ENCODE results near the gene ARHGAP23. TPM values are rescaled to one million over a fixed set of nuclear protein-coding genes. Genes with fewer than 3 reads are reported as not detected.

ARHGAP23 gene
- polyA plus RNA-seq, 3 donors = 0.03 to 0.21 (median 0.09) TPM

GRCh38 chr17:38540514-38541045 is 112.3 kb downstream of the ARHGAP23 start:
- no peak overlapping the region for H3K4me3 Mint-ChIP-seq
- no peaks in the 10 kb centered on the region for H3K27me3 ChIP-seq (ENCODE audit: control insufficient read depth in 2 of 2, insufficient read depth in 2 of 2, low read length in 2 of 2)
- no peak for DNase-seq
- H3K27me3 Mint-ChIP-seq (ENCODE audit: low read depth in 3 of 3) = peaks cover 8 to 22% (median 21%) of the 10 kb centered on the region in 3 donors
- intact Hi-C loops (cut with micrococcal nuclease) = no loop called here
- H3K36me3 Mint-ChIP-seq = no peaks in the 10 kb centered on the region
- H3K27ac Mint-ChIP-seq = peak overlapping the region in 2 of 7 donors; percentile 5 to 52
- H3K27ac ChIP-seq (ENCODE audit: low read depth in 1 of 2, low read length in 2 of 2) = no peak overlapping the region
- no peaks in the 10 kb centered on the region for H4K20me1 ChIP-seq (ENCODE audit: insufficient read depth, low read length)
- WGBS (ENCODE audit: insufficient coverage) = 93% methylated on average over 4 of the region's 11 CpGs
- TF ChIP-seq, protein P1, sequence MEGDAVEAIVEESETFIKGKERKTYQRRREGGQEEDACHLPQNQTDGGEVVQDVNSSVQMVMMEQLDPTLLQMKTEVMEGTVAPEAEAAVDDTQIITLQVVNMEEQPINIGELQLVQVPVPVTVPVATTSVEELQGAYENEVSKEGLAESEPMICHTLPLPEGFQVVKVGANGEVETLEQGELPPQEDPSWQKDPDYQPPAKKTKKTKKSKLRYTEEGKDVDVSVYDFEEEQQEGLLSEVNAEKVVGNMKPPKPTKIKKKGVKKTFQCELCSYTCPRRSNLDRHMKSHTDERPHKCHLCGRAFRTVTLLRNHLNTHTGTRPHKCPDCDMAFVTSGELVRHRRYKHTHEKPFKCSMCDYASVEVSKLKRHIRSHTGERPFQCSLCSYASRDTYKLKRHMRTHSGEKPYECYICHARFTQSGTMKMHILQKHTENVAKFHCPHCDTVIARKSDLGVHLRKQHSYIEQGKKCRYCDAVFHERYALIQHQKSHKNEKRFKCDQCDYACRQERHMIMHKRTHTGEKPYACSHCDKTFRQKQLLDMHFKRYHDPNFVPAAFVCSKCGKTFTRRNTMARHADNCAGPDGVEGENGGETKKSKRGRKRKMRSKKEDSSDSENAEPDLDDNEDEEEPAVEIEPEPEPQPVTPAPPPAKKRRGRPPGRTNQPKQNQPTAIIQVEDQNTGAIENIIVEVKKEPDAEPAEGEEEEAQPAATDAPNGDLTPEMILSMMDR (IDR thresholded peaks at IDR 0.05) = no peak
- no peaks in the 10 kb centered on the region for H3K4me1 Mint-ChIP-seq
- peaks cover 0 to 2% (median 0%) of the 10 kb centered on the region in 7 donors for H3K9me3 Mint-ChIP-seq
- H3K79me2 ChIP-seq (ENCODE audit: insufficient read depth, low read length) = no peaks in the 10 kb centered on the region
- no peak overlapping the region for H3K9ac ChIP-seq (ENCODE audit: insufficient read depth, low read length, poor library complexity, severe bottlenecking)
- no peak overlapping the region for H2AFZ ChIP-seq (ENCODE audit: insufficient read depth, low read depth, low read length, poor library complexity, severe bottlenecking)
- H3K4me1 ChIP-seq (ENCODE audit: control insufficient read depth in 1 of 2, insufficient read depth in 2 of 2, low read length in 2 of 2) = no peaks in the 10 kb centered on the region
- no peaks in the 10 kb centered on the region for H3K36me3 ChIP-seq (replicated peaks in 1 of 2; ENCODE audit: control insufficient read depth in 1 of 2, insufficient read depth in 2 of 2, low read length in 2 of 2)
- H3K4me3 ChIP-seq (replicated peaks in 1 of 3; ENCODE audit: low read depth in 2 of 3, low read length in 3 of 3) = no peak overlapping the region
- no peaks in the 10 kb centered on the region for H3K9me3 ChIP-seq (replicated peaks in 1 of 2; ENCODE audit: control insufficient read depth in 1 of 2, insufficient read depth in 1 of 2, low read length in 2 of 2)
- H3K4me2 ChIP-seq (replicated peaks; ENCODE audit: extremely low read depth, low read length, poor library complexity, severe bottlenecking) = no peak overlapping the region

GRCh38 chr17:38541281-38541680 is 113.0 kb downstream of the ARHGAP23 start:
- H3K27me3 ChIP-seq (ENCODE audit: control insufficient read depth in 2 of 2, insufficient read depth in 2 of 2, low read length in 2 of 2) = no peaks in the 10 kb centered on the region
- Mint-ChIP-seq H3K36me3 (no peaks in the 10 kb centered on the region), H3K27ac (no peak overlapping the region), H3K4me3 (no peak overlapping the region), H3K4me1 (no peaks in the 10 kb centered on the region), H3K27me3 (ENCODE audit: low read depth in 3 of 3) (peaks cover 5 to 15% (median 15%) of the 10 kb centered on the region in 3 donors), H3K9me3 (peaks cover 0 to 2% (median 0%) of the 10 kb centered on the region in 7 donors)
- TF ChIP-seq, protein P1 (IDR thresholded peaks at IDR 0.05) = no peak
- no peaks in the 10 kb centered on the region for H4K20me1 ChIP-seq (ENCODE audit: insufficient read depth, low read length)
- H3K36me3 ChIP-seq (replicated peaks in 1 of 2; ENCODE audit: control insufficient read depth in 1 of 2, insufficient read depth in 2 of 2, low read length in 2 of 2) = no peaks in the 10 kb centered on the region
- H3K4me2 ChIP-seq (replicated peaks; ENCODE audit: extremely low read depth, low read length, poor library complexity, severe bottlenecking) = no peak overlapping the region
- H3K79me2 ChIP-seq (ENCODE audit: insufficient read depth, low read length) = no peaks in the 10 kb centered on the region
- no peak for DNase-seq
- no peaks in the 10 kb centered on the region for H3K4me1 ChIP-seq (ENCODE audit: control insufficient read depth in 1 of 2, insufficient read depth in 2 of 2, low read length in 2 of 2)
- intact Hi-C loops (cut with micrococcal nuclease) = no loop called here
- H3K9me3 ChIP-seq (replicated peaks in 1 of 2; ENCODE audit: control insufficient read depth in 1 of 2, insufficient read depth in 1 of 2, low read length in 2 of 2) = no peaks in the 10 kb centered on the region
- H3K4me3 ChIP-seq (replicated peaks in 1 of 3; ENCODE audit: low read depth in 2 of 3, low read length in 3 of 3) = no peak overlapping the region
- no peak overlapping the region for H2AFZ ChIP-seq (ENCODE audit: insufficient read depth, low read depth, low read length, poor library complexity, severe bottlenecking)
- no peak overlapping the region for H3K27ac ChIP-seq (ENCODE audit: low read depth in 1 of 2, low read length in 2 of 2)
- 88% methylated on average over 11 of the region's 11 CpGs for WGBS (ENCODE audit: insufficient coverage)
- H3K9ac ChIP-seq (ENCODE audit: insufficient read depth, low read length, poor library complexity, severe bottlenecking) = no peak overlapping the region
